NB4 (cell line): ENCODE measurements around the gene CHM.

ENCODE experiments used
- CTCF ChIP-seq: IDR thresholded peaks from one replicate; pipeline ENCODE4 v1.5.1; 2012; ENCODE audit warnings: low read depth, low read length
- MAX ChIP-seq: IDR thresholded peaks from 2 replicates; pipeline ENCODE4 v1.6.1; 2011; ENCODE audit warnings: low read depth, low read length
- MYC ChIP-seq: IDR thresholded peaks from 2 replicates; pipeline ENCODE4 v1.6.1; 2011; ENCODE audit warnings: low read depth, low read length
- POLR2A ChIP-seq: IDR thresholded peaks from 2 replicates; pipeline ENCODE4 v1.6.1; 2011; ENCODE audit warnings: mild to moderate bottlenecking; ENCODE audit not compliant: insufficient read length; ENCODE audit errors: extremely low read depth

GRCh38 chrX:86033385-86033784, 14.0 kb downstream of the CHM start:
- TF ChIP-seq CTCF (no peak), POLR2A (no peak), MYC (no peak), MAX (no peak)
